Neural progenitor cell (in vitro differentiated cells): ENCODE measurements around the gene GNB4.

Source experiments
- EZH2phosphoT487 ChIP-seq: fragments of 200-600 bp; sonication (generic); IDR thresholded peaks from 2 replicates; pipeline ENCODE4 v1.6.1; 2017; ENCODE audit warnings: antibody characterized with exemption
- TF ChIP-seq, protein P1 (sequence below): fragments of 200-600 bp; sonication (generic); IDR thresholded peaks from 2 replicates; pipeline ENCODE4 v1.5.1; 2017; ENCODE audit warnings: antibody characterized with exemption, mild to moderate bottlenecking

DNA sequence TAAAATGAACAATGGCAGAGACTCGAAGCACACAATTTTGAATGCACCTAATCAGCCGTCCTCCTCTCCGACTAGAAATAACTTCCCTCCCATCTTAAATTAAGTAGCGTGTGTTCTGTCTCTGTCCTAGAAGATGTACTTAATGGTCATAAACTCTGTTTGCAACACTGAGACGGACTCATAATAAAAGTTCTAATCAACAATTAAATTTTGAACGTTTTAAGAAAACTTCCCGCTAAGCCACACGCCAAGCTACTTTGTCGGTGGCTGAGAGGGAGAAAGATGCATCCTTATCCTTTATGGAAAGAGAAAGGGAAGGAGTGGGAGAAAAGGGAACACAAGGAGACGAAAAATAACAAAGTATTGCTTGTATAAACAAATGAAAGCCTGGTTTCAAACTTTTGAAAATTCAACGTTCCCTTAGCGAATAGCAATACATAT lies 989 bp downstream of the GNB4 start:
- TF ChIP-seq, protein P1, sequence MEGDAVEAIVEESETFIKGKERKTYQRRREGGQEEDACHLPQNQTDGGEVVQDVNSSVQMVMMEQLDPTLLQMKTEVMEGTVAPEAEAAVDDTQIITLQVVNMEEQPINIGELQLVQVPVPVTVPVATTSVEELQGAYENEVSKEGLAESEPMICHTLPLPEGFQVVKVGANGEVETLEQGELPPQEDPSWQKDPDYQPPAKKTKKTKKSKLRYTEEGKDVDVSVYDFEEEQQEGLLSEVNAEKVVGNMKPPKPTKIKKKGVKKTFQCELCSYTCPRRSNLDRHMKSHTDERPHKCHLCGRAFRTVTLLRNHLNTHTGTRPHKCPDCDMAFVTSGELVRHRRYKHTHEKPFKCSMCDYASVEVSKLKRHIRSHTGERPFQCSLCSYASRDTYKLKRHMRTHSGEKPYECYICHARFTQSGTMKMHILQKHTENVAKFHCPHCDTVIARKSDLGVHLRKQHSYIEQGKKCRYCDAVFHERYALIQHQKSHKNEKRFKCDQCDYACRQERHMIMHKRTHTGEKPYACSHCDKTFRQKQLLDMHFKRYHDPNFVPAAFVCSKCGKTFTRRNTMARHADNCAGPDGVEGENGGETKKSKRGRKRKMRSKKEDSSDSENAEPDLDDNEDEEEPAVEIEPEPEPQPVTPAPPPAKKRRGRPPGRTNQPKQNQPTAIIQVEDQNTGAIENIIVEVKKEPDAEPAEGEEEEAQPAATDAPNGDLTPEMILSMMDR, result no peak
- no peak for TF ChIP-seq EZH2phosphoT487
